GM18868 (cell line): ENCODE results near the gene ARL14.

Source experiments
- ATAC-seq: cut with Tn5 transposase; IDR thresholded peaks from one replicate; pipeline ENCODE4 v1.9.1; 2021; ENCODE audit warnings: mild to moderate bottlenecking, moderate library complexity; ENCODE audit not compliant: unreplicated experiment

Gene ARL14

GRCh38 chr3:160676547-160677303 is at the start of gene ARL14:
TSS of gene ARL14 (plus strand) at chr3:160677160. CDS start at chr3:160677347, 187 bp downstream.
- ATAC-seq, result peak; percentile 65

DNA sequence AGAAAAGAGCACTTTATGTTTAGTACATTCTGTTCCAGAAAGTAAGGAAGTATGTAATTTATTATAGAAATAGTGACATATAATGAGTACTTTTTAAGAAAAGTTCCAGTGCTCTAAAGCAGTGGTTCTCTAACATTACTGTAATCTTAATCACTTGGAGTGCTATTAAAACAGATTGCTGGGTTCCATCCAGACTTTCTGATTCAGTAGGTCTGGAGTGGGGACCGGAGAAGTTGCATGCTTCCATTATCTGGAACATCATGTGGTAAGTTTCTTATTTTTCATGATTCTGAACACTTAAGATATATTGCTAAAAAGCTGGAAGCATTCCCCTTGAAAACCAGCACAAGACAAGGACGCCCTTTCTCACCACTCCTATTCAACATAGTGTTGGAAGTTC is 47.5 kb upstream of the ARL14 start:
- ATAC-seq, result no peak

DNA sequence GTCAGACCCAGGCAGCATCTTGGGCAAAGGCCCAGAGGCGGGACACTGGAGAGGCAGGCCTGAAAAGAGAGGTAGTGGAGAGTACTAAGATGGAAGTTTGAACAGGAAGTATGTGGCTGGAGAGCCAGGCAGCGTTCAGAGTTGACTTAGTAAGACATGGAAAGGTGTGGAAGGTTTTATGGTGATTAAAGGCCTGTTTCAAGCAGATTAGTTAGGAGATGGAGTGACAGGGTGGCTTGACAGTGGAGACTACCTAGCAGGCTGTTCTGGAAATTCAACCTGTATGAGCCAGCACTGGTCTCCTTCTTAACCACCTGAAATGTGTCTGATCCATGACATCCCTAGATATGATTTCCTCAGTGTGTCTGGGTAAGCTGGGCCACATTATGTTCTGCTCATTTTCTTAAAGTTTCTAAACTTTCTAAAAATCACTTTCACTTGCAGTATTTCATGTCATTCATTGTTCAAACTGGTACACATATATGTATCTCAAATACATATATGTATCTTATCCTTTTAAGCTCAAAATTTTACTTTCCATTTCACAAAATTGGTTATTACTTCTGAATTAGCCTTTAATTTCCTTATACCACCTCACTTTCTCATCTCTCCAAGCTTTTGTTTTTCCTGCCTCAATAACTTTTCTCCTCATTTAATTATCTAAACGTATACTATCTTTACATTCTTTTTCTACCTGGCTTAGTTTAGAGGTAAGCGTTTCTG is 43.4 kb upstream of the ARL14 start:
- ATAC-seq, result no peak

DNA sequence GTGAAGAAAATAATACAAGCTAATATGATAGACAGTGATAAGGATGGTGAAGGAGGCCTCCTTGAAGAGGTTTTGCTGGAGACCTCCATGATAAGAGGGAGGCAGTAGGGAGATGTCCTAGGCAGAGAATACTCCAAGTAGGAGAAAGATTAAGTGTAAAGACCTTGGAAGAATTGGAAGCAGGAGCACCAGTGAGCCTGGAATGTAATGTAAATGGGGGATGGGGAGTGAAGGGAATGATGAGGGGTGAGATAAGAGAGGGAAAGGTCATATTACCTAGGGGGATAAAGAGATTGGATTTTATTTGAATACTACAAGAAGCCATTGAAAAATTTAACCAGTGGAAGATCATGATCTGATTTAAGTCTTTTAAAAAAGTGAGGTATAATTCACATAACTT is 41.7 kb upstream of the ARL14 start:
- ATAC-seq, result no peak

GRCh38 chr3:160637086-160637485 is 39.9 kb upstream of the ARL14 start:
- ATAC-seq, result no peak

- ATAC-seq, result no peak
Observed at GRCh38 chr3:160638184-160638583, 38.8 kb upstream of the ARL14 start.

DNA sequence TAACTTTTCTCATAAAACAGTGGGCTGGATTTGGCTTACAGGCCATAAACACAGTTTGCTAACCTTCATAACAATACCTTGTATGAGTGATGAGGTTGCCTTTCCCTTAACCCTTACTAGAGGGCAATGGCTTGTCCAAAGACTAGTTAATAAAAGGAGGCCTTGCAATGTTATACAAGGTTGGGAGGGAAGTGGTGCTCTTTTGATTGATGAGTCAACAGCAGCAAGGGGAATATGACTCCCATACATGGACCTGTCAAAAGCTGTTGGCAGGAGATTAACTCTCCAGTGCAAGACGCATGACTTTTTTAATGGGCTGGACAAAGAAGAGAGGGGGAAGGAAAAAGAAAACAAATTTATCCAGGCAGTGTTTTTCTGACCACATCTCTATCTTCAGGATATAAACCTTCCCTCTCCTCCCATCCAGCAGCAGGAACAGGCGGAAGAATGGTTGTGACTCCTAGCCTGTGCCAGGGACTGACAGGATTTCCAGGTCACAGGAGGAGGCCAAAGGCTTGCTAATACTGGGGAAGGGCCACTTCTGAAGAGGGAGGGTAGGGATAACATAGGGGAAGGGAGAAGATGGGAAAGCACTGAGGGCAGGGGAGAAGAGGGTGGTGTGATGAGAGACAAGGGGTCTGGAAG is 35.2 kb upstream of the ARL14 start:
- ATAC-seq, result no peak

DNA sequence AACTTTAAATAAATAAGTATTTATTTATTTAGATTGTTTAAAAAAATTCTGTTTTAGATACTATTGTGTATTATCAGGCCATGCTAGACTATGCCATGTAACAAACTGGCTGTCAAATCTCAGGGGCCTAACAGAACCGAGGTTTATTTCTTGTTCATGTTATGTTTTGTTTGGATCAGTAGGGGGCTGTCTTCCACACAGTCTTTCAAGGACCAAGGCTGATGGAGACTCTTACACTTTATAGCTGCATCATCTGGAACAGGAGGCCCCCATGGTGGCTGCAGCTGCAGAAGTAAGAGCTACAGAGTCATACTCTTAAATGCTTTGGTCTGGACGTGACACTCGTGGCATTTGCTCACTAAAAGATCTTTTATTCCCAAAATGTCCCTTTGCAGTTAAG is 33.0 kb upstream of the ARL14 start:
- peak; percentile 43 for ATAC-seq

DNA sequence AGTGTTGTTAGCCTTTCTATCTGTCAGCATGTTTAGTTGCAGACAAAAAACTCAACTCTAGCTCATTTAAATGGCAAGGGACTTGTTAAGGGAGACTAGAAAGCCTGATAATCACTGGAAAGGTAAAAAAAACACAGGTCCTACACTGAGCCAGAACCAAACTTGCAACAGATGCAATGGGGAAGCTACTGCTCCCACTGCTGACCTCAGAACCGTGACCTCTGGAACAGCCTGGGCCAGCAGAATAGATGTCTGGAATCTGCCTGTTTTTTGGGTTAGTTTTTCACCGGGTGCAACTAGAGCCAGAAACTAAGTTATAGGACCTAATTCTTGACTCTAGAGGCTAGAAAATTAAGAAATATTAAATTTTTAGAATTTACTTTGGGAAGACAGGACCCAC is 32.5 kb upstream of the ARL14 start:
- no peak for ATAC-seq

GRCh38 chr3:160648701-160649100 is 28.3 kb upstream of the ARL14 start:
- ATAC-seq, result no peak

- ATAC-seq, result no peak
Observed at GRCh38 chr3:160649596-160649995, 27.4 kb upstream of the ARL14 start.

DNA sequence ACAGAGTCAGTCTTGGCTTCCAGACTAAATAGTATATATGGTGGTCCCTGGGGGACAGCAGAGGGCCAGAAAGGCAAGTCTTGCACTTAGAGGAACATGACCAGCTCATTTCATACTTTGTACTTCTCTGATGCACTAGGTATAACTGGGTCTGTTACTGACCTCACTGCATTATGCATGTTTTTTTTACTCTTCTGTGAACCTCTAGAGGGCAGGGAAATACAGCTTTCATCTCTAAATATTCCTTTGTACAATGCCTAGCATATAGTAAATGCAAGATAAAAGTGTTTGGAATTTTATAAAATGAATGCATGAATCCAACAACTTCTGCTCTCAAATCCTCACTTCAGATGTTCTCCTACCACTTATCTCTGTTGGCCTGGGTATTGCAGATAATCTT is 23.4 kb upstream of the ARL14 start:
- no peak for ATAC-seq

DNA sequence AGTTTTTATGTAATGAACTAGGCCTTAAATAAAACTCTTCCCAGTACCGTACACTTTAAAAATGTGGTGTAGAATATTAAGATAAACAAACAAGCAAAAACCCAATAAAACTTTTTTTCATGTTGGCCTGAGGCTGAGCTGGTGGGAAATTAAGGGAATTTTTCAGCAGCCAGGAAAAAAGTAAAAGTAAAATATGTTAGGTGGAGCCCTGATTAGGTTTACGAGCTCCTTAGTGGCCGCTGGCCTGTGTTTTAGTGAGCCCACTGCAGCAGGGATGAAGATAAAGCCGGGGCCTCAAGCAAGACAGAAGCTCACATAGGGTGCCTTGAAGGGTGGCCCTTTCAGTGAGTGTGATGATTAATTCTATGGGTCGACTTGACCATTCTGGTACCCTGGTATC is 16.1 kb upstream of the ARL14 start:
- ATAC-seq, result no peak

- ATAC-seq, result peak; percentile 54
Observed at GRCh38 chr3:160661660-160662059, 15.3 kb upstream of the ARL14 start.

DNA sequence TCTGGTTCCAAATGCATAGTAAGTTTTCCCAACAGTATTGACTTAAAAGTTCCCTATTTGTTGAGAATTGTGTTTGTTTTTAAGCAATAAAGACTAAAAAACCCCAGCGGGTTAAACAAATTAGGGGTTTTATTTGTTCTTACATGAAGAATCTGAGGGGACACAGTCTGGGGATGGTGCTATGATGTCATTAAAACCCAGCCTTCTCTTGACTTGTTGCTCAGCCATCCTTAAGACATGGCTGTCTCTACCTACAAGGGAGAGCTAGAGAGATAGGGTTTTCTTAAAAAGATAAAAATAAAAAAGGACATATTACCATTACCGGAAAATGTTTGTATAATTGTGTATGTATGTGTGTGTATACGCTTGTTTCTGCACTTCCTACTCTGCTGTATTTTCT is 11.7 kb upstream of the ARL14 start:
- no peak for ATAC-seq

GRCh38 chr3:160665784-160666526 is 11.0 kb upstream of the ARL14 start:
- ATAC-seq, result peak; percentile 77

DNA sequence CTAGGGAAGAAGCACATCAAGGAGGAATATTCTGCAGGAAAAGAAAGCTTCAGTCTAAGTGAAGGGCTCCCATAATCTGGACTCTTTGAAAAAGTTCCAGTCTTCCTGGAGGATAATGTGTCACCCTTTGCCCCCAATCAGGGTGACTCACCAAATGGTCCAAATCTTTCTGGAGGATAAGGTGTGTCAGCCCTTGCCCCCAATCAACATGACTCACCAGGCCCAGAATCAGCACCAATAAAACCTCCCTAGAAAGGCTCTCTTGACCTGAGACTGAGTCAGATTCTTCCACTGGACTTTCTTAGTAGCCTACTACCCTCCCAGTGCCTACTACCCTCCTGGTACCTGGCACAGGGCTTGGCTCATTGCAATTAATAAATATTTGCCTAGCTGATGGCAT is 9.5 kb upstream of the ARL14 start:
- ATAC-seq, result no peak

DNA sequence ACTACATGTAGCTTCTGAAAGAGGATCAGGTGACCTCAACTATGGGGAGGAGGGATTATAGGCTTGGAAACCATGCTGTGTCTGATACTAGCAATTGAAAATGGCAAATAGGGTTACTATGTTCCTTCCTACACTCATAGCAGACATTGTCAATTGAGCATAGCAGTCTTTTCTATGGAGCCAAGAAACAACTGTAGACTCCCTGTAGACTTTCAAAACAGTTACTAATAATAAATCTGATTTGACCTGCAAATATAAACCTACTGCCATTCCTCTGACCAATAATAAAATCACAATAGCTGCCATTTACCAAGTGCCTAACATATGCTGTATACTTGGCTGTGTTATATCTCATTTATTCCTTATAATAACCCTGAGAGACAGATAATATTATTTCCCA is 8.5 kb upstream of the ARL14 start:
- no peak for ATAC-seq

GRCh38 chr3:160671231-160671630 is 5.7 kb upstream of the ARL14 start:
- peak; percentile 89 for ATAC-seq

GRCh38 chr3:160671995-160672394 is 5.0 kb upstream of the ARL14 start:
- no peak for ATAC-seq

- no peak for ATAC-seq
Observed at GRCh38 chr3:160673188-160673587, 3.8 kb upstream of the ARL14 start.
